ENCODE measurements around the gene C20orf144. TPM values are rescaled to one million over a fixed set of nuclear protein-coding genes. Genes with fewer than 3 reads are reported as not detected.
"Not testable (repeated sequence)": the region's sequence is repeated elsewhere in the genome, so short reads cannot be mapped to it uniquely, and the experiment has no call there.

The C20orf144 gene
- total RNA-seq, 1 experiment from 2014 or later, result 0.11 TPM

DNA sequence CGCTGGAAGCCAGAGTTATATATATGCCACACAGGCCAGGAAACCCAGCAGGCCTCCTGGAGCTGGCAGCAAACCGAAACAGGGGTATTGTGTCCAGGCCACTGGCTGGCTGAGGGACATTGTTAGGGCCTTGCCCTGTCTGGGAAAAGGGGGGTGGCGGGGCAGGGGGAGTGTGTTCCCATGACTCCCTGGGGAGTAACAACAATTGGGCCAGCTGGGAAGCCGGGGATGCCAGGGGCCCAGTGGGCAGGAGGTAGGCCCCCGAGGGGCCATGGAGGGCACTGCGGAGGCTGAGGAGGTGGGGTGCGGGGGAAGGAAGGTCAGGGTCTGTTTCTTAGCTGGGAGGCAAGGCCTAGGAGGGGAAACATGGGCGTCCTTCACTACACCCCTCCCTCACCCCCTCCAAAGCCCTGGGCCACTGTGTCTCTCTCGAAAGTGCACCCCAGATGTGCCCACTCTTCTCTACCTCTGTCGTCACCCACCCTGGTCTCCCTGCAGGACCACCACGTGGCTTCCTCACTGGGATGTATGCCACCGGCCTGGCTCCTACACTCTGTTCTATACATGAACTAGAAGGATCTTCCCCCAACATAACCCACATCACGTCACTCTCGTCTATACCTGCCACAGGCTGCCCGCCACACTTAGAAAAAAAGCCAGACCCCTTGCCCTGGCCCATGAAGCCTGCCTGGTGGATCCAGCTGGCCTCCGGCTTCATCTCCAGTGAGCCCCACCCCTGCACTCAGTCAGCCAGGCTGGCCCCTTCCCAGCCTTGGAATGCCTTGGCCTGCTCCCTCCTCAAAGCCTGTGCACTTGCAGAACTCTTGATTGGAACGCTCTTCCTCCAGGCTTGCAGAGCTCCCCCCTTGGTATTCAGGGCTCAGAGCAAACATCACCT, 31.9 kb downstream of the C20orf144 start:
- no peak for DNase-seq (ENCODE audit: low read depth)

DNA sequence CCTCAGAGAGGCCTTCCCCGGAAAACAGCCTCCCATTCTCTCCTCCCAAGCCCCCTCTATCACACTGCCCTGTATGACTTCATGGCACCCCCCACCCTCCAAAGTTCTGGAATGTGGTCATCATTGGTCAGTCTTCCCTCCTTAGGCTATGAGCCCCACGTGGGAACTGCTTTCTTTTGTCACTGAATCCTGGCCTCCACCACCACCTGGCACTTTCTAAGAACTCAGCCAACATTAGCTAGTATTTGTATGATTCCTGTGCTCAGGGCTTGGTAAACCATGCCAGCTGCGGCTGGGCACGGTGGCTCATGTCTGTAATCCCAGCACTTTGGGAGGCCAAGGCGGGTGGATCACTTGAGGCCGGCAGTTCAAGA, 32.5 kb downstream of the C20orf144 start:
- no peak for DNase-seq (ENCODE audit: low read depth)

DNA sequence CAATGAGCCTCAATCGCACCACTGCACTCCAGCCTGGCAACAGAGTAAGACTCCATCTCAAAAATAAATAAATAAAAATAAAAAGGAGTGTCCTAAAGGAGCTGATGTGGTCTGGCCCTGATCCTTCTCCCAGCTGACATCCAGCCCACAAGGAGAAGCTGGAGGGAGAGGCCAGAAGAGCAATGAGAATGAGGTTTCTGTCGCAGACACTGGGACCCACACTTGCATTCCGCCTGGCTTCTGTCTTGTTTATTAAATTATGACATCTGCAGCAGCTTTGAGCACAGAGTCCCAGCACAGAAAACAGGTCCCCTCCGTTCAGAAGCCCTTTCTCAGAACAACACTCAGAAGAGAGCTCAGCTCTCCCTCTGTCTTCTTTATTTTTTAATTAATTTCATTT, 34.3 kb downstream of the C20orf144 start:
- DNase-seq (ENCODE audit: low read depth), result no peak

DNA sequence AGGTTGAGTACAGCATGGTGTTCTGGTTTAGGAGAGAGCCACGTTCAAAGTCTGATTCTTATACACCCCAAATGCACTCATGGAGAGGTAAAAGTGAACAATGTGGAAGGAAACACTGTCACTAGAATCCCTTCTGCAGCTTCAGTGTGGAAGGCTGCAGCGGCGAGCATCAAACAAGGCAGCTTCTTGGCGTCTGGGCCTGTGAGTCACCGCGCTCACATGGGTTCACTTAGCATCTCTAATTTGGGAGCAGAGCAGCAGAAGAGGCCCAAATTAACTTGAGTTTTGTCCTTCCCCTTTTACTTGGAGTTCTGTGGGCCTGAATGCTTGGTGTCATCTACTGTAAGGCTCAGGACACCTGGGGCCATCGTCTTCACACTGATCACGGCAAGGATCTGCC, 35.0 kb downstream of the C20orf144 start:
- peak; percentile 26 for DNase-seq (ENCODE audit: low read depth)

DNA sequence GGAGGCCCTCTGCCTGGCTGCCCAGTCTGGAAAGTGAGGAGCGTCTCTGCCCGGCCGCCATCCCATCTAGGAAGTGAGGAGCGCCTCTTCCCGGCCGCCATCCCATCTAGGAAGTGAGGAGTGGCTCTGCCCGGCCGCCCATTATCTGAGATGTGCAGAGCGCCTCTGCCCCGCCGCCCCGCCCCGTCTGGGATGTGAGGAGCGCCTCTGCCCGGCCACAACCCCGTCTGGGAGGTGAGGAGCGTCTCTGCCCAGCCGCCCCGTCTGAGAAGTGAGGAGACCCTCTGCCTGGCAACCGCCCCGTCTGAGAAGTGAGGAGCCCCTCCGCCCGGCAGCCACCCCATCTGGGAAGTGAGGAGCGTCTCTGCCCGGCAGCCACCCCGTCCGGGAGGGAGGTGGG, 36.8 kb downstream of the C20orf144 start:
- not testable (repeated sequence) for DNase-seq (ENCODE audit: low read depth)

DNA sequence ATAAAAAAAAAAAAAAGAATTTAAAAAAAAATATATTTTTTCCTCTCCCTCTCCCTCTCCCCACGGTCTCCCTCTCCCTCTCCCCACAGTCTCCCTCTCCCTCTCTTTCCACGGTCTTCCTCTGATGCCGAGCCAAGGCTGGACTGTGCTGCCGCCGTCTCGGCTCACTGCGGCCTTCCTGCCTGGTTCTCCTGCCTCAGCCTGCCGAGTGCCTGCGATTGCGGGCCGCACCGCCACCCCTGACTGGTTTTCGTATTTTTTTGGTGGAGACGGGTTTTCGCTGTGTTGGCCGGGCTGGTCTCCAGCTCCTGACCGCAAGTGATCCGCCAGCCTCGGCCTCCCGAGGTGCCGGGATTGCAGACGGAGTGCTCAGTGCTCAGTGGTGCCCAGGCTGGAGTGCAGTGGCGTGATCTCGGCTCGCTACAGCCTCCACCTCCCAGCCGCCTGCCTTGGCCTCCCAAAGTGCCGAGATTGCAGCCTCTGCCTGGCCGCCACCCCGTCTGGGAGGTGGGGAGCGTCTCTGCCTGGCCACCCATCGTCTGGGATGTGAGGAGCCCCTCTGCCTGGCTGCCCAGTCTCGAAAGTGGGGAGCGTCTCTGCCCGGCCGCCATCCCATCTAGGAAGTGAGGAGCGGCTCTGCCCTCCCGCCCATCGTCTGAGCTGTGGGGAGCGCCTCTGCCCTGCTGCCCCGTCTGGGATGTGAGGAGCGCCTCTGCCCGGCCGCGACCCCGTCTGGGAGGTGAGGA, 38.7 kb downstream of the C20orf144 start:
- DNase-seq (ENCODE audit: low read depth), result not testable (repeated sequence)

DNA sequence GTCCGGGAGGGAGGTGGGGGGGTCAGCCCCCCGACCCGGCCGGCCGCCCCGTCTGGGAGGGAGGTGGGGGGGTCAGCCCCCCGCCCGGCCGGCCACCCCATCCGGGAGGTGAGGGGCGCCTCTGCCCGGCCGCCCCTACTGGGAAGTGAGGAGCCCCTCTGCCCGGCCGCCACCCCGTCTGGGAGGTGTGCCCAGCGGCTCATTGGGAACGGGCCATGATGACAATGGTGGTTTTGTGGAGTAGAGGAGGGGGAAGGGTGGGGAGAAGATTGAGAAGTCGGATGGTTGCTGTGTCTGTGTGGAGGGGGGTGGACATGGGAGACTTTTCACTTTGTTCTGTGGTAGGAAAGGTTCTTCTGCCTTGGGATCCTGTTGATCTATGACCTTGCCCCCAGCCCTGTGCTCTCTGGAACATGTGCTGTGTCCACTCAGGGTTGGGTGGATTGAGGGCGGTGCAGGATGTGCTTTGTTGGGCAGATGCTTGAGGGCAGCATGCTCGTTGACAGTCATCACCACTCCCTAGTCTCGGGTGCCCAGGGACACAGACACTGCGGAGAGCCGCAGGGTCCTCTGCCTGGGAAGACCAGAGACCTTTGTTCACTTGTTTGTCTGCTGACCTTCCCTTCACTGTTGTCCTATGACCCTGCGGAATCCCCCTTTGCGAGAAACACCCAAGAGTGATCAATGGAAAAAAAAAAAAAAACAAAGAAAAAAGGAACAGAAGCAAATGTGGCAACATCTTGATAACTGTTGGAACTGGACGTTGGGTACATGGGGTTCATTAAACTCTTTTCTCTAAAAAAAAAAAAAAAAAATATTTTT, 39.7 kb downstream of the C20orf144 start:
- no peak for DNase-seq (ENCODE audit: low read depth)

DNA sequence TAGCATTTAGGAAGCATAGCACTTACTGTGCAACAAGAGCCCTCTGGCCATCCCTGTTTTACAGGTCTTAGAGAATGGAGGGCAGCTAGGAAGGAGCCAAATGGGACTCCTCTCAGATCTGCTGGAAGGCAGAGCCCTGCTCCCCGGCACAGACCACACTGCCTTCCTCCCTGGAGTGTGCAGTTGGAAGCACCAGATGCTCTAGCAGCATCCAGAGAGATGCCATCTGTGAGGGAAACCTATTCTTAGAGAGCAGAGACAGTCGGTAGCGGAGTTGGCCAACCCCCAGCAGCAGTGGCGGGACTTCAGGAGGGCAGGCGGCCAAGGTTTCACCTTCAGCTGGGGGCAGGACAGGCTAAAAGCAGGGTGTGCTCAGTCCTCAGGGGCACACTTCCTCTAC, 40.7 kb downstream of the C20orf144 start:
- DNase-seq (ENCODE audit: low read depth), result no peak

DNA sequence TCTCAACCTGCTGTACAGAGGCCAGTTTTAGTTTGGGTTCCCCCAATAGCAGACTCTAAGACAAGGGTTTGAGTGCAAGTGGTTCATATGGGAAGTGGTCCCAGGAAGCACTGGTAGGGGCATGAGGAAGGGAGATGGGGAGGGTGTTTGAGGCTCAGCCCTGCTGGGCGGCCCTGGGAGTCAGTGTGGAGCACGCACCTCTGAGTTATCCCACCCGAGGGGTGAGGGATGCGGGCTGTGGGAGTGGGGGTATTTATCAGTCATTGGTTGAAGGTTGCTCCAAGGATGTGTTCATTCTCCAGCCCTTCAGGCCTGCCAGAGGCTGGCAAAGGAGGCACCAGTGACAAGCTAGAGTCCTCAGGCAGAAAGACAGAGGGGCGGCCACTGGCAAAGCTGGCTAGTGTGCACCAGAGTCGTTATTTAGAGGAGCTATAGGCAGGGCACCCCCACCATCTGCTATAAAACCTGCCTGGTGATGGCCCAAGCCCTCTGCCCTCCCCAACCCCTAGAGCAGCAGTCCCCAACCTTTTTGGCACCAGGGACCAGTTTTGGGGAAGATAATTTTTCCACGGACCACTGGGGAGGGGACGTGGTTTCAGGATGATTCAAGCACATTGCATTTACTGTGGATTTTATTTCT, 41.5 kb downstream of the C20orf144 start:
- DNase-seq (ENCODE audit: low read depth), result no peak

DNA sequence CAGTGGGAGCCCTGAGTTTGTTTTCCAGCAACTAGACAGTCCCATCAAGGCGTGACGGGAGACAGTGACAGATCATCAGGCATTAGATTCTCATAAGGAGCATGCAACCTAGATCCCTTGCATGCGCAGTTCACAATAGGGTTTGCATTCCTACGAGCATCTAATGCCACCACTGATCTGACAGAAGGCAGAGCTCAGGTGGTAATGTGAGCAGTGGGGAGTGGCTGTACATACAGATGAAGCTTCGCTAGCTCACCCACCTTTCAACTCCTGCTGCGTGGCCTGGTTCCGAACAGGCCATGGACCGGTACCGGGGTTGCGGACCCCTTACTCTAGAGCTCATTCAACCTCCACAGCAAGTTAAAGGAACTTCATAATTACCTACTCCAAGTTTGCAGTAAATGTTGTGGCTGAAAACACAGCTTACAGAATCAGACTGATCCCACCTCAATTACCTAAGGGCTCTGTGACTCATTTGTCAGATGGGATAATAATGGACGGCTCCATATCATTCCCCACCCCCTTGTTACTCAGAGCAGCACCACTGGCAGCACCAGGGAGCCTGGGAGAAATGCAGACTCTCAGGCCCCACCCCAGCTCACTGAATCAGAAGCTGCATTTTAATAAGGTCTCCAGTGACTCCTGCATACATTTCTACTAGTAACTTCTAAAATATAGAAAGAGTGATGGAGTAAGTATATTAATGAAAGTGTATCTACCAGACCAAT, 42.2 kb downstream of the C20orf144 start:
- peak; percentile 41 for DNase-seq (ENCODE audit: low read depth)

DNA sequence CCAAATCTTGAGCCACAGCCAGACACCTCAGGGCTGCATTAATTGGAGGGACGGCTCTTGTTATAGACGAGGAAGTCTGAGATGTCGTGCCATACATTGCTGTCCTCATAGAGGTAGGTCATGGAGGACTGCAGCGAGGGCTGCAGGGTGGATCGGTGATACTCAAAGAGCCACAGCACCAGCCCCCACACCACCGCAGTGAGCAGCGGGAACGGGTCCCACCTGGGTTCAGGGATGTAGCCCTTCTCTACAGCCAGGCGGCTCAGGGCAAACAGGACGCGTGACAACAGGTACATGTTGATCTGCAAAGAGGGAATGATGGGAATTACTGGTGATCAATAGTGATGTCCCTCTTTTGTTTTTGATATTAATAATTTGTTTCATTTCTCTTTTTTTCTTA, 45.5 kb downstream of the C20orf144 start:
- no peak for DNase-seq (ENCODE audit: low read depth)

DNA sequence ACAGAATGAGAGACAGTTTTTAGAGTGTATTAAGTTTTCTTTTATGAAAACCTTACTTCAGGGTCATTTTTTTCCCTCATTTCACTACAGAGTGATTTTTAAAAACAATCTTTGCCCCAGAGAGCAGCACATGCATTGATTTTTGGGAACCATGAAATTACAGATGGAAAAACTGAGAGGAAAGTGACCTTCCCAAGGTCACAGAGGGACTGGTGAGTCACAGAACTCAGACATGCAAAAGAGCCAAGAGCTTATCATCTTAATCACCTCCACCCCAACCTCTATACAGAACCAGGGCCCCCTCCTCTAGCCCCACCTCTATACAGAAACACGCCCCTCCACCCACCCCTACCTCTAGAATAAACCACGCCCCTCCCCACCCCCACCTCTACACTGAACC, 47.3 kb downstream of the C20orf144 start:
- no peak for DNase-seq (ENCODE audit: low read depth)

DNA sequence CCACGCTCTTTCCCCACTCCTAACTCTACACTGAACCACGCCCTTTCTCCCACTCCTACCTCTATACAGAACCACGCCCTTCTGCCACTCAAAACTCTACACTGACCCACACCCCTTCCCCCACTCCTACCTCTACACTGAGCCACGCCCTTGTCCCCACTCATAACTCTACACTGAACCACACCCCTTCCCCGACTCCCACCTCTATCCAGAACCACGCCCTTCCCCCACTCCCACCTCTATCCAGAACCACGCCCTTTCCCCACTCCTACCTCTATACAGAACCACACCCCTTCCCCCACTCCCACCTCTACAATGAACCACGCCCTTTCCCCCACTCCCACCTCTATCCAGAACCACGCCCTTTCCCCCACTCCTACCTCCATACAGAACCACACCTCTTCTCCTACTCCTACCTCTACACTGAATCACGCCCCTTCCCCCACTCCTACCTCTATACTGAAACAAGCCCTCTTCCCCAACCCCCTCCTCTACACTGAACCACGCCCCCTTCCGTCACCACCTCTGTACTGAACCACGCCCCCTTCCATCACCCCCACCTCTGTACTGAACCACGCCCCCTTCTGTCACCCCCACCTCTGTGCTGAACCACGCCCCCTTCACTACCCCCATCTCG, 47.9 kb downstream of the C20orf144 start:
- DNase-seq (ENCODE audit: low read depth), result no peak

DNA sequence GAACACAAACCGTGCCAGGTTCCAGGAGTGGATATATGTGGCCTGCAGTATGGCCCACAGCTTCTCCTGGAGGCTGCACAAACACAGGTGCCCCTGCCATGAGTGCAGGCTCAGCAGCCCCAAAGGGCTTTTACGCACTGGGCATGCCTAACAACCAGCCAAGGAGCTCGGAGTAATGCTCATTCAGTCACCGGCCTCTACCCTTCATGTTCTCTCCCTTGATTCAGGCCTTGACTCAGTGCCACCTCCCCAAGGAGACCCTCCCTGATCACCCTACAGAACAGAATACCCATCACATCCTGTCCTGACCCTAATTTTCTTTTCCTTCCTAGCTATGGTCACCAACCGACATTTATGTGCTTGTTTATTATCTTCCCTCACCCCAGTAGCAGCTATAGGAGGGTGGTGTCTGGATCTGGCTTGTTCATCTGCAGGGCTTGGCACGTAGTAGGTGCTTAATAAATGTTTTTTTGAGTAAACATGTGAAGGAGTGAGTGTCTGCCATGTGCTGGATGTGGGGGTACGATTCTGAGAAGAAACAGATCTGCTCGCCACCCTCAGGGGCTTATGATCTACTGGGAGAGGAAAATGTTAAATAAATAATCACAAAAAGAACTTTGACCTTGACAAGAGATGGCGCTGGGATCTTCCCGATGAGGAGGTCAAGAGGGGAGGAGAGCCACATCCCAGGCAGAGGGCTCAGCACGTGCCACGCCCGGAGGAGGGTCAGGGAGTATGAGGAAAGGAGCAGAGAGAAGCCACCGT, 48.7 kb downstream of the C20orf144 start:
- no peak for DNase-seq (ENCODE audit: low read depth)

DNA sequence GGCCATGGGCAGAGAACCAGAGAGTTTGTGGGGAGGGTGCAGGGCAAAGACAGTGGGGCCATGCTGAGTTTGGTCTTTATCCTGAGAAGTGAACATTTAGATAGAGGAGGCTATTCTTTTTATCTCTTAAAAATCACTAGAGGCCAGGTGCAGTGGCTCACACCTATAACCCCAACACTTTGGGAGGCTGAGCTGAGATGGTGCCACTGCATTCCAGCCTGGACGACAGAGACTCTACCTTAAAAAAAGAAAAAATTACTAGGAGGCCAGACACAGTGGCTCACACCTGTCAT, 49.3 kb downstream of the C20orf144 start:
- DNase-seq (ENCODE audit: low read depth), result no peak

Other genes starting within 250 kb of the C20orf144 start
- 26.2 and 29.7 TPM in 2 replicates for gene SNTA1, start 218.6 kb upstream of the C20orf144 start, total RNA-seq (2014; rRNA removed)
- gene CBFA2T2, start 172.2 kb upstream of the C20orf144 start, total RNA-seq (2014; rRNA removed), result 6.6 and 8.6 TPM in 2 replicates
- 0.11 and 0.96 TPM in 2 replicates for gene ACTL10, start 4.6 kb downstream of the C20orf144 start, total RNA-seq (2014; rRNA removed)
- 43.4 and 47.5 TPM in 2 replicates for gene NECAB3, start 12.1 kb downstream of the C20orf144 start, total RNA-seq (2014; rRNA removed)
- 56.2 and 64.2 TPM in 2 replicates for gene E2F1, start 24.1 kb downstream of the C20orf144 start, total RNA-seq (2014; rRNA removed)
- gene PXMP4, start 58.0 kb downstream of the C20orf144 start, total RNA-seq (2014; rRNA removed), result 5.5 and 6.7 TPM in 2 replicates
- gene ZNF341, start 69.7 kb downstream of the C20orf144 start, total RNA-seq (2014; rRNA removed), result 2.1 and 2.8 TPM in 2 replicates
- gene CHMP4B, start 149.0 kb downstream of the C20orf144 start, total RNA-seq (2014; rRNA removed), result 41.9 and 52.2 TPM in 2 replicates

All from LHCN-M2 (cell line).